ENCODE data around the gene SH3RF2.

- TF ChIP-seq CTCF (IDR thresholded peaks at IDR 0.05; ENCODE audit: borderline replicate concordance, extremely low read depth, low read length, poor library complexity, severe bottlenecking) (no peak), EZH2 (IDR thresholded peaks at IDR 0.05; ENCODE audit: borderline replicate concordance, low read depth, low read length, severe bottlenecking) (no peak)
These were observed 47.1 kb downstream of the SH3RF2 start for GRCh38 chr5:145983446-145983845.

Data from DND-41 (cell line).